ENCODE measurements around the gene GIT1. TPM values are rescaled to one million over a fixed set of nuclear protein-coding genes. Genes with fewer than 3 reads are reported as not detected.

Gene GIT1
- total and polyA plus RNA-seq, 2 experiments from 2014 or later: 20.0 to 46.3 TPM

DNA sequence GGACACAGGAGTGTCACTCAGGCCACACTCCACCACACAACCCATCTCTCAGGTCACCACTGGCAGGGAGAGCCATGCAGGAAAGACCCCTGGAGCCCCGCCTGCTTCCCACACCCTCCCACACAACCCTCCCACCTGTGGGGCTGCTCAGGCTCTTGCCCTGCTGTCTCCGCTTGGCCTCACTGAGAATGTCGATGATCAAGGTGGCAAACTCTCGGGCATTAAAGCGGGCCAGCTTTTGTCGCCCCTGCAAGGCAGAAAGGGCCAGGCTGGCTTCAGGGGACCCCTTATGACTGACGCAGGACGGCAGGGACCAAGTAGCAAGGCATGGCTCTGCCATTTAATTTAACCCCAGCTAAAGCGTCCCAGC lies 12.5 kb downstream of the GIT1 start:
- no peaks in the 10 kb centered on the region for H3K27me3 ChIP-seq
- no peak overlapping the region for H2AFZ ChIP-seq
- H3K4me1 ChIP-seq (ENCODE audit: insufficient read depth): peaks cover 19% of the 10 kb centered on the region
- H4K20me1 ChIP-seq (ENCODE audit: insufficient read depth, poor library complexity, severe bottlenecking): no peaks in the 10 kb centered on the region
- H3K36me3 ChIP-seq (replicated peaks; ENCODE audit: insufficient read depth, low read depth): no peaks in the 10 kb centered on the region
- no peak overlapping the region for H3K4me2 ChIP-seq
- H3K4me3 ChIP-seq: no peak overlapping the region
- WGBS (ENCODE audit: low lambda C conversion rate, missing lambda C conversion rate): 98% methylated on average over 9 of the region's 9 CpGs
- TF ChIP-seq CTCF (IDR thresholded peaks at IDR 0.05; ENCODE audit: poor library complexity): no peak
- no peak for TF ChIP-seq EZH2phosphoT487 (IDR thresholded peaks at IDR 0.05; ENCODE audit: low read depth, severe bottlenecking, unreplicated experiment)
- TF ChIP-seq EZH2 (IDR thresholded peaks at IDR 0.05; ENCODE audit: borderline replicate concordance): no peak
- no peaks in the 10 kb centered on the region for H3K9me2 ChIP-seq (replicated peaks; ENCODE audit: insufficient read depth)
- H3K9me3 ChIP-seq (ENCODE audit: low read depth): no peaks in the 10 kb centered on the region
- peaks cover 4% of the 10 kb centered on the region for H3K79me2 ChIP-seq
- H3K27ac ChIP-seq: no peak overlapping the region
- DNase-seq (ENCODE audit: low spot score): no peak

DNA sequence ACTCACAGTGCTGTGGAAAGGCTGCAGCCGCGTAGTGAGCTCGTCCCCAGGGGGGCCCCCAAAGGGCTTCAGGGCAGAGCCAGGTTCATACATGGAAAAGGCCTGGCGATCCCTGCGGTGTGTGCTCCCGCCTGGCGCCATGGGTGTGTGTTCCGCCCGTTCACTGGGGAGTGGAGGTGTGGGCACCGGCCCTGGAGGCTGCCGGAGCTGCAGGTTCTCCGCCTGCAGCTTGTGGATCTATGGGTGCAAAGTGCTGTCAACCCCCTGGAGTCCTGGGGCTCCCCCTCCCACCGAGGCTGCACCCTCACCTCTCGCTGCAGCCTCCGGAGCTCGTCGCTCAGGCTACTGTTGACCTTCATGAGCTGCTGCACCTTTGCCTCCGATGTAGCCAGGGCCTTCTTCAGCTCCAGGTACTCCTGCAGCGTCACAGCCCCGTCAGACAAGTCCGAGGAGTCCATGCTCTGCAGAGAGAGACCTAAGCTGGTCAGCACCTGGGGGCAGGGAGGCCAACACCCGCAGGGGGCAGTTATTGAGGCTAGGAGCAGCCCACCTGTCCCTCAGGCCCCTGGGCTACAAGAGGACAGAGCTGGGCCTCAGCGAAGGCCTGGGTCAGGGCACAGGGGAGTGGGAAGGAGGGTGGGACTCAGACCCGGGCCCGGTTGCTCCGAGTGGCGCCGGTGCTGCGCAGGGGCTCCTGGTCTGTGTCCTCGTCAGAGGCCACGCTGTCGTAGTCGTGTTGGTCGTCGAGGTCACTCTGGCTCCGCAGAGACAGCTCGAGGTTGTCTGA lies 13.0 kb downstream of the GIT1 start:
- no peaks in the 10 kb centered on the region for H3K9me2 ChIP-seq (replicated peaks; ENCODE audit: insufficient read depth)
- no peak overlapping the region for H3K27ac ChIP-seq
- H3K27me3 ChIP-seq: no peaks in the 10 kb centered on the region
- H3K4me2 ChIP-seq: no peak overlapping the region
- no peak for TF ChIP-seq EZH2 (IDR thresholded peaks at IDR 0.05; ENCODE audit: borderline replicate concordance)
- no peak for TF ChIP-seq EZH2phosphoT487 (IDR thresholded peaks at IDR 0.05; ENCODE audit: low read depth, severe bottlenecking, unreplicated experiment)
- no peak for DNase-seq (ENCODE audit: low spot score)
- peaks cover 4% of the 10 kb centered on the region for H3K79me2 ChIP-seq
- H3K9me3 ChIP-seq (ENCODE audit: low read depth): no peaks in the 10 kb centered on the region
- H3K36me3 ChIP-seq (replicated peaks; ENCODE audit: insufficient read depth, low read depth): no peaks in the 10 kb centered on the region
- no peaks in the 10 kb centered on the region for H4K20me1 ChIP-seq (ENCODE audit: insufficient read depth, poor library complexity, severe bottlenecking)
- WGBS (ENCODE audit: low lambda C conversion rate, missing lambda C conversion rate): 95% methylated on average over 37 of the region's 37 CpGs
- H3K4me3 ChIP-seq: no peak overlapping the region
- peaks cover 19% of the 10 kb centered on the region for H3K4me1 ChIP-seq (ENCODE audit: insufficient read depth)
- H2AFZ ChIP-seq: no peak overlapping the region

- Histone ChIP-seq H3K27me3 (no peaks in the 10 kb centered on the region), H3K9me2 (replicated peaks; ENCODE audit: insufficient read depth) (no peaks in the 10 kb centered on the region), H3K9me3 (ENCODE audit: low read depth) (no peaks in the 10 kb centered on the region), H3K27ac (peak overlapping the region; percentile 87), H3K4me2 (no peak overlapping the region), H2AFZ (no peak overlapping the region), H3K36me3 (replicated peaks; ENCODE audit: insufficient read depth, low read depth) (no peaks in the 10 kb centered on the region), H4K20me1 (ENCODE audit: insufficient read depth, poor library complexity, severe bottlenecking) (no peaks in the 10 kb centered on the region), H3K4me3 (no peak overlapping the region), H3K4me1 (ENCODE audit: insufficient read depth) (peaks cover 19% of the 10 kb centered on the region), H3K79me2 (peaks cover 10% of the 10 kb centered on the region)
- TF ChIP-seq EZH2 (IDR thresholded peaks at IDR 0.05; ENCODE audit: borderline replicate concordance) (no peak), EZH2phosphoT487 (IDR thresholded peaks at IDR 0.05; ENCODE audit: low read depth, severe bottlenecking, unreplicated experiment) (no peak), CTCF (IDR thresholded peaks at IDR 0.05; ENCODE audit: poor library complexity) (no peak)
- WGBS (ENCODE audit: low lambda C conversion rate, missing lambda C conversion rate): 95% methylated on average over 28 of the region's 28 CpGs
- no peak for DNase-seq (ENCODE audit: low spot score)
Measured at GRCh38 chr17:29575511-29576213, 13.8 kb downstream of the GIT1 start.

All from hepatocyte (in vitro differentiated cells).